ENCODE data around the gene RASA3.

The RASA3 gene

DNA sequence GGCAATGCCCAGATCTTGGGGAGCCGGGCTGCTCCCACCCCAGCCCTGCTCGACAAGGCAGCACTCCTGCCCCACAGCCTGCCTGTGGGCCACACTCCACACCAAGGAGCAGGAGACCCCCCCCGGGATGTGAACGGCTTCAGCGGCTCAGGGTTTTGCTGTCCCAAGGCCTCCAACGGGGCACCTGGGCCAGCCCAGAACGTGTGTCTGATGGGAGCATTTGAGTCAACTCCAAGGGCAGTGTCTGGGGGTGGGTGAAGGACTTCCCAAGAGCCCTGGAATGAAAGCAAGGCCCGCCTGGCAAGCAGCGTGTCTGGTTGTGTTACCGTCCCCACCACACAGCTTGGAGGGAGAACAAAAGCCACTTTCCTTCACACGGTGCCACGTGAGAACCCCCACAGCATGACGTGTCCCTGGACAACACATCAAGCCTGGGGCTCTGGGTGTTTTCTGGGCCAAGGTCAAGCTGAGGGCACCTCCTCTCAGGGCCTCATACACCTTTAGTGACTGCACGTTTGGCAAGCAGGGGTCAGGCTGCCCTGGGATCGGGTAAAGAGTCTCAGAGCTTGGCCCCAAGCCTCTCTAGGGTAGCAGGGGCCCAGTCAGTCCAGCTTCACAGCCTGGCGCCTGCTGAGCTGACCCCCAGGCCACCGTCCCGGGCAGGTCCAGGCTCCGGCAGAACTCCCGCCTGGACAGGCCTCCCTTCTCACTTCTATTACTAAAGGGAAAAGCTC, 164.5 kb downstream of the RASA3 start:
- Histone ChIP-seq H3K4me3 (ENCODE audit: insufficient read depth, low read depth, low read length) (no peak overlapping the region), H3K27me3 (ENCODE audit: control insufficient read depth, insufficient read depth, low read length, poor library complexity, severe bottlenecking) (no peaks in the 10 kb centered on the region), H3K9me3 (ENCODE audit: control insufficient read depth, low read length) (no peaks in the 10 kb centered on the region), H3K36me3 (ENCODE audit: control insufficient read depth, insufficient read depth, low read length) (no peaks in the 10 kb centered on the region), H3K4me1 (ENCODE audit: control insufficient read depth, insufficient read depth, low read length) (no peaks in the 10 kb centered on the region), H3K27ac (ENCODE audit: insufficient read depth, low read depth, low read length, poor library complexity, severe bottlenecking) (no peak overlapping the region)
- 94 to 96% methylated on average over 20 of the region's 20 CpGs for WGBS, 2 experiments

DNA sequence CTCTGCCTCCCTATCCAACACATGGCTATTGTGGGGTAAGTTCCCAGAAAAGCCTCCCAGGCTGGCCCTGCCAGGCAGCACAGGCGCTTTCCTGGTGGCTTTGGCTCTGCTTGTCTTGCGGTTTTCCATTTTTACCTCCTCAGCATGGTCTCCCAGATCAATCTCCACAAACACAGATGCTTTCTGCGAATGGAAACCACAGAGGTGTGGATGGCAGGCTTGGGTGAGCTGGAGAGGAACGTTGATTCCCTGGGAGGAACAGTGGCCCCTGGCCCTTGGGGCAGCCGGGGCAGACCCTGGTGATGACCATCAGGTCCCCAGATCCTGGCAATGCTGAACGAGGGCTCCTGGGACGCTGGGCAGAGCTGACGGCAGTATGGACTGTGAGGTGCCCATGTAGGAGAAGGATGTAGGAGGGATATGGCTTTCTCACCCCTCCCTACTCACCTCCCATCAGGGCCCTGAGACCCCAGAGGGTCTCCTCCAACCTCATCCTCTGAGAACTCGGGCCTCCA, 165.2 kb downstream of the RASA3 start:
- 87 to 92% methylated on average over 8 to 9 of the region's 9 CpGs for WGBS, 2 experiments
- Histone ChIP-seq H3K27me3 (ENCODE audit: control insufficient read depth, insufficient read depth, low read length, poor library complexity, severe bottlenecking) (no peaks in the 10 kb centered on the region), H3K4me3 (ENCODE audit: insufficient read depth, low read depth, low read length) (no peak overlapping the region), H3K27ac (ENCODE audit: insufficient read depth, low read depth, low read length, poor library complexity, severe bottlenecking) (no peak overlapping the region), H3K9me3 (ENCODE audit: control insufficient read depth, low read length) (no peaks in the 10 kb centered on the region), H3K36me3 (ENCODE audit: control insufficient read depth, insufficient read depth, low read length) (no peaks in the 10 kb centered on the region), H3K4me1 (ENCODE audit: control insufficient read depth, insufficient read depth, low read length) (no peaks in the 10 kb centered on the region)

DNA sequence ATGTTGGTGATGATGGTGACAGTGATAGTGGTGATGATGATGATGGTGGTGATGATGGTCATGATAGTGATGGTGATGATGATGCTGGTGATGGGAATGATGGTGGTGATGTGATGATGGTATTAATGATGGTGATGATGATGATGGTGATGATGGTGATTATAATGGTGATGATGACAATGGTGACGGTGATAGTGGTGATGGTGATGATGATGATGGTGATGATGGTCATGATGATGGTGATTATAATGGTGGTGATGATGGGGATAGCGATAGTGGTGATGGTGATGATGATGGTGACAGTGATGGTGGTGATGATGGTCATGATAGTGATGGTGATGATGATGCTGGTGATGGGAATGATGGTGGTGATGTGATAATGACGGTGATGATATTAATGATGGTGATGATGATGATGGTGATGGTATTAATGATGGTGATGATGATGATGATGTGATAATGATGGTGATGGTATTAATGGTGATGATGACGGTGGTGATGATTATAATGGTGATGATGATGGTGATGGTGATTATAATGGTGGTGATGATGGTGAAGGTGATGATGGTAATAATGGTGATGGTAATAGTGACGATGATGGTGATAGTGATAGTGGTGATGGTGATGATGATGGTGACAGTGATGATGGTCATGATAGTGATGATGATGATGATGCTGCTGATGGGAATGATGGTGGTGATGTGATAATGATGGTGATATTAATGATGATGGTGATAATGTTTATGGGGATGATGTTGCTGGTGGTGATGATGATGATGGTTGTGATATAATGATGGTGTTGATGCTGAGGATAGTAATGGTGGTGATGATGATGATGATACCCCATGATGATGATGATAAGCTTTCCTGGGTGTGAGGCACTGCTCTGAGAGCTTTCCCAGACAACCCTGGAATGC, 166.2 kb downstream of the RASA3 start:
- peaks cover 3% of the 10 kb centered on the region for H3K9me3 ChIP-seq (ENCODE audit: control insufficient read depth, low read length)
- H3K4me3 ChIP-seq (ENCODE audit: insufficient read depth, low read depth, low read length), result no peak overlapping the region
- no peaks in the 10 kb centered on the region for H3K4me1 ChIP-seq (ENCODE audit: control insufficient read depth, insufficient read depth, low read length)
- WGBS, 2 experiments, result 91 to 96% methylated on average over 5 of the region's 5 CpGs
- H3K36me3 ChIP-seq (ENCODE audit: control insufficient read depth, insufficient read depth, low read length), result no peaks in the 10 kb centered on the region
- no peak overlapping the region for H3K27ac ChIP-seq (ENCODE audit: insufficient read depth, low read depth, low read length, poor library complexity, severe bottlenecking)
- H3K27me3 ChIP-seq (ENCODE audit: control insufficient read depth, insufficient read depth, low read length, poor library complexity, severe bottlenecking), result no peaks in the 10 kb centered on the region

DNA sequence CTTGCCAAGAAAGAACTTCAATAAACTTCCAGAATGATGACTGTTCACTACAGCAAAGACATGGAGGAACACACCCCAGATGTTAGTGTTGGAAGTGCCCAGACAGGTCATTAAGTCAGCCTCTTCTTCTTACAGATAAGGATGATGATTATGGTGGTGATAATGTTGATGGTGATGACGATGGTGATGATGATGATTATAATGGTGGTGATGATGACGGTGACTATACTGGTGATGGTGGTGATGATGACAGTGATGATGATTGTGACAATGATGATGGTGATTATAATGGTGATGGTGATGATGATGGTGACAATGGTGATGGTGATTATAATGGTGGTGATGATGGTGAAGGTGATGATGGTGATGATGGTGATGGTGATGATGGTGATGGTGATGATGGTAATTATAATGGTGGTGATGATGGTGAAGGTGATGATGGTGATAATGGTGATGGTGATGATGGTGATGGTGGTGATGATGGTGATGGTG, 167.0 kb downstream of the RASA3 start:
- no peak overlapping the region for H3K27ac ChIP-seq (ENCODE audit: insufficient read depth, low read depth, low read length, poor library complexity, severe bottlenecking)
- 97% methylated on average over 2 of the region's 2 CpGs for WGBS, 2 experiments
- no peaks in the 10 kb centered on the region for H3K36me3 ChIP-seq (ENCODE audit: control insufficient read depth, insufficient read depth, low read length)
- peaks cover 3% of the 10 kb centered on the region for H3K9me3 ChIP-seq (ENCODE audit: control insufficient read depth, low read length)
- H3K27me3 ChIP-seq (ENCODE audit: control insufficient read depth, insufficient read depth, low read length, poor library complexity, severe bottlenecking), result no peaks in the 10 kb centered on the region
- no peak overlapping the region for H3K4me3 ChIP-seq (ENCODE audit: insufficient read depth, low read depth, low read length)
- H3K4me1 ChIP-seq (ENCODE audit: control insufficient read depth, insufficient read depth, low read length), result no peaks in the 10 kb centered on the region

DNA sequence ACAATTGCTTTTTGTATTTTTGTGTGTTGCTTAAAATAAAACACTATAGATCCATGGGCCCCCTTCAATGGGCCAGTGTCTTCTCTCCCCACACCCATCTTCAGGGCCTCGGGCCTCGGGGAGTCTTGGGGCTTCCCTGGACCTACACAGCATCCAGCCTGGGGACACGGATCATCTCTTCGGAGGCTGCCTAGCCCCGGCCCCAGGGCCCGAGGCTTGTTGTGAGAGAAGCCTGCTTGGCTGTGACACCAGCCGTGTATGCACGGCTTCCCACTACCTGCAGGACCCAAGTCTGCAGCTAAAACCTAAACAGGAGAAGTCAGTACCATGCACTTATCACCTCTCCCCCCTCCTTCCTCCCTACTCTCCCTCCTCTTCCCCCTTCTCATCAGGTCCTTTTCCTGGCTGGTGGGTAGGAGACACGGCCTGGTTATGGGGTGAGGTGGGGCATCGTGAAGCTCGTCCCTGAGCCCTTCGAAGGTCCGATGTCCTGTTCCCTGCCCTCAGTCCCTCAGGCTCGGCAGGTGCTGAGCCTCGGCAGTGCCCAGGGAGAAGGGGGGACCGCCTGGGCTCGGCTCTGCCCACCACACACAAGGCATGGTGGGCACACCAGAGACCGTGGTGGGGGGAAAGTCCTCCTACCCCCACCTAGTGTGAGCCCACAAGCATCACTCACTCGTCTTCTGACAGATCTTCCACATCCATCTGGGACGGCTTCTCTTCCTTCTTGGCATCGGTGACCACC, 168.0 kb downstream of the RASA3 start:
- Histone ChIP-seq H3K9me3 (ENCODE audit: control insufficient read depth, low read length) (peaks cover 3% of the 10 kb centered on the region), H3K4me1 (ENCODE audit: control insufficient read depth, insufficient read depth, low read length) (no peaks in the 10 kb centered on the region), H3K4me3 (ENCODE audit: insufficient read depth, low read depth, low read length) (no peak overlapping the region), H3K27ac (ENCODE audit: insufficient read depth, low read depth, low read length, poor library complexity, severe bottlenecking) (no peak overlapping the region), H3K36me3 (ENCODE audit: control insufficient read depth, insufficient read depth, low read length) (no peaks in the 10 kb centered on the region), H3K27me3 (ENCODE audit: control insufficient read depth, insufficient read depth, low read length, poor library complexity, severe bottlenecking) (no peaks in the 10 kb centered on the region)
- WGBS, 2 experiments, result 91% methylated on average over 21 of the region's 21 CpGs

DNA sequence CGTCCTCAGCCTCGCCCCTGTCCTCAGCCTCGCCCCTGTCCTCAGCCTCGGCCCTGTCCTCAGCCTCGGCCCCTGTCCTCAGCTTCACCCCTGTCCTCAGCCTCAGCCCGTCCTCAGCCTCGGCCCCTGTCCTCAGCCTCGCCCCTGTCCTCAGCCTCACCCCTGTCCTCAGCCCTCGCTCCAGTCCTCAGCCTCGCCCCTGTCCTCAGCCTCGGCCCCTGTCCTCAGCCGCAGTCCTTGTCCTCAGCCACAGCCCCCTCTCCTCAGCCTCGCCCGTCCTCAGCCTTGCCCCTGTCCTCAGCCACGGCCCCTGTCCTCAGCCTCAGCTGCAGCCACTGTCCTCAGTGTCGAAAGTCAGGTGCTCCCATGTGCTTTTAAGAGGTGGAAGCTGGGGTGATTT, 169.0 kb downstream of the RASA3 start:
- WGBS, 2 experiments, result 89 to 93% methylated on average over 16 of the region's 16 CpGs
- H3K4me3 ChIP-seq (ENCODE audit: insufficient read depth, low read depth, low read length), result no peak overlapping the region
- no peak overlapping the region for H3K27ac ChIP-seq (ENCODE audit: insufficient read depth, low read depth, low read length, poor library complexity, severe bottlenecking)

DNA sequence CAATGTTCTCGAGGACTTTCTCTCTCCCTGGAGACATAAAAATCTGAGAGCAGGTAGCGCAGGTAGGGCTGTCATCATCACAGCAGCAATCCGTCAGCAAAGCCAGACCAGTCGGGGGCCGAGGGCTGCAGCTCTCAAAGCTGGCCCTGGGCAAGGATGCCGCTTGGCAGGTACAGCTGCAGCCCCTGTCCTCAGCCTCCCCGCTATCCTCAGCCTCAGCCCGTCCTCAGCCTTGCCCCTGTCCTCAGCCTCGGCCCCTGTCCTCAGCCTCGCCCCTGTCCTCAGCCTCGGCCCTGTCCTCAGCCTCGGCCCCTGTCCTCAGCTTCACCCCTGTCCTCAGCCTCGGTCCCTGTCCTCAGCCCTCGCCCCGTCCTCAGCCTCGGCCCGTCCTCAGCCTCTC, 169.4 kb downstream of the RASA3 start:
- Histone ChIP-seq H3K4me1 (ENCODE audit: control insufficient read depth, insufficient read depth, low read length) (no peaks in the 10 kb centered on the region), H3K4me3 (ENCODE audit: insufficient read depth, low read depth, low read length) (no peak overlapping the region), H3K36me3 (ENCODE audit: control insufficient read depth, insufficient read depth, low read length) (no peaks in the 10 kb centered on the region), H3K27me3 (ENCODE audit: control insufficient read depth, insufficient read depth, low read length, poor library complexity, severe bottlenecking) (no peaks in the 10 kb centered on the region), H3K9me3 (ENCODE audit: control insufficient read depth, low read length) (peaks cover 3% of the 10 kb centered on the region), H3K27ac (ENCODE audit: insufficient read depth, low read depth, low read length, poor library complexity, severe bottlenecking) (no peak overlapping the region)
- 90 to 91% methylated on average over 17 of the region's 17 CpGs for WGBS, 2 experiments

More for the DNA sequence above, 169.0 kb downstream of the RASA3 start:
- H3K4me1 ChIP-seq (ENCODE audit: control insufficient read depth, insufficient read depth, low read length), result no peaks in the 10 kb centered on the region
- H3K9me3 ChIP-seq (ENCODE audit: control insufficient read depth, low read length), result peaks cover 3% of the 10 kb centered on the region
- no peaks in the 10 kb centered on the region for H3K36me3 ChIP-seq (ENCODE audit: control insufficient read depth, insufficient read depth, low read length)
- no peaks in the 10 kb centered on the region for H3K27me3 ChIP-seq (ENCODE audit: control insufficient read depth, insufficient read depth, low read length, poor library complexity, severe bottlenecking)

DNA sequence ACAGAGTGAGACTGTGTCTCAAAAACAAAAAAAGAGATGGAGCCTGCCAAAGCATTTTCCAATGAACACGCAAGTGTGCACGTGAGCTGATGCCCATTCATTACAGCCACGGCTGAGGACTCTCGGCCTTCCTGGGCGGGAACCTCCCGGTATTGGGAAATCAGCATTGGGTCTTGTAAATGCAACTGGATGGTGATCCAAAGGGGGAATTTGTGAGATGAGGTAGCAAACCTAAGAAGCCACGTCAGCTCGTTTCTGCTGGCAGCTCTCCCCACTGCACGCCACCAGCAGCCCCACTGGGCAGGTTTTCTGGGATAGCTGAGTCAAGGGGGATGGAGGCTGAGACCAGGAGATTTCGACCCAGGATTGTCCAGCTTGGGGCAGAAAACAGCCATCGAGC, 170.0 kb downstream of the RASA3 start:
- no peak overlapping the region for H3K4me3 ChIP-seq (ENCODE audit: insufficient read depth, low read depth, low read length)
- H3K4me1 ChIP-seq (ENCODE audit: control insufficient read depth, insufficient read depth, low read length), result no peaks in the 10 kb centered on the region
- 89 to 90% methylated on average over 11 of the region's 11 CpGs for WGBS, 2 experiments
- peaks cover 3% of the 10 kb centered on the region for H3K9me3 ChIP-seq (ENCODE audit: control insufficient read depth, low read length)
- no peak overlapping the region for H3K27ac ChIP-seq (ENCODE audit: insufficient read depth, low read depth, low read length, poor library complexity, severe bottlenecking)
- H3K27me3 ChIP-seq (ENCODE audit: control insufficient read depth, insufficient read depth, low read length, poor library complexity, severe bottlenecking), result no peaks in the 10 kb centered on the region
- H3K36me3 ChIP-seq (ENCODE audit: control insufficient read depth, insufficient read depth, low read length), result no peaks in the 10 kb centered on the region

DNA sequence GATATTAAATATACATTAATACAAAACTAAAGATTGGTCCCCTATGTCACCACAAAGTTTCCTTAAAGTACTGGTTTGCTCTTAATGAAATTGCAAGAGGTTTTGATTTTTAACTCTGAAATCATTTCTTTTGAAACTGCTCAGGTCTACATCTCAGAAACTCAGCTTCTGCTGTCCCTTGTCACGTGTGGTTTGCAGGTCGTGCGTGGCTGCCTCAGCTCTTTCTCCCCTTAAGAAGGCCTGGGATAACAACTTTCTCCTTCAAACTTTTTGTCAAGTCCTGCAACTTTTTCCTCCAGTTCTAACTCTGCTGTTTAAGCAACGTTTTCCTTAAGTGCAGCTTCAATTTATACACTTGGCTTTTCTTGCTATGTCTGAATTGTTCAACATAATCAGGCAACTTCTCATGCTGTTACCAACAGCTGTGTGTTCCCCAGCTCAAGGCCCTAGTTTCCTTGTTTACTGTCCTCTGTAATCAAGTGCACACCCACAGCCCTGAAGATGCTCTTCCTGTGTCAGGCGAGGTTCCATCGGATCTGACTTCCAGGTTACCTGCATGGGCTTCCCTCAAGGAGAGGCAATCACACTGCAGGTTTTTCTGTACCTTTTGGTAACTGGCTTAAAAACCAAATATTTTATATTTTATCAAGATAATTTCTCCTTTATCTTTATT, 172.0 kb downstream of the RASA3 start:
- H3K27me3 ChIP-seq (ENCODE audit: control insufficient read depth, insufficient read depth, low read length, poor library complexity, severe bottlenecking), result no peaks in the 10 kb centered on the region
- no peak overlapping the region for H3K4me3 ChIP-seq (ENCODE audit: insufficient read depth, low read depth, low read length)
- no peak overlapping the region for H3K27ac ChIP-seq (ENCODE audit: insufficient read depth, low read depth, low read length, poor library complexity, severe bottlenecking)
- H3K9me3 ChIP-seq (ENCODE audit: control insufficient read depth, low read length), result peaks cover 3% of the 10 kb centered on the region
- no peaks in the 10 kb centered on the region for H3K36me3 ChIP-seq (ENCODE audit: control insufficient read depth, insufficient read depth, low read length)
- H3K4me1 ChIP-seq (ENCODE audit: control insufficient read depth, insufficient read depth, low read length), result no peaks in the 10 kb centered on the region
- 82 to 85% methylated on average over 6 of the region's 6 CpGs for WGBS, 2 experiments
